Esophagus (tissue), 2 donors: ENCODE measurements around the gene SCTR. TPM values are rescaled to one million over a fixed set of nuclear protein-coding genes. Genes with fewer than 3 reads are reported as not detected.

Source experiments
- H3K27ac ChIP-seq, 2 donors: one replicate each; pipeline ENCODE4 v1.5.1; 2013; ENCODE audit warnings: low read depth in 2 of 2, mild to moderate bottlenecking in 2 of 2, inconsistent platforms in 1 of 2, low read length in 1 of 2, moderate library complexity in 1 of 2
- H3K27me3 ChIP-seq, 2 donors: one replicate each; pipeline ENCODE4 v1.6.1; 2013; ENCODE audit warnings: low read length in 2 of 2, control low read depth in 1 of 2, mild to moderate bottlenecking in 1 of 2; ENCODE audit not compliant: insufficient read depth in 2 of 2, control insufficient read depth in 1 of 2
- H3K36me3 ChIP-seq, 2 donors: one replicate each; pipeline ENCODE4 v1.6.1; 2013; ENCODE audit warnings: low read length in 1 of 2; ENCODE audit not compliant: control insufficient read depth in 2 of 2, insufficient read depth in 2 of 2
- H3K4me1 ChIP-seq, 2 donors: one replicate each; pipeline ENCODE4 v1.6.1; 2013; ENCODE audit warnings: low read length in 1 of 2; ENCODE audit not compliant: control insufficient read depth in 2 of 2, insufficient read depth in 2 of 2
- H3K4me3 ChIP-seq, 2 donors: one replicate each; pipeline ENCODE4 v1.5.1; 2013; ENCODE audit warnings: low read length in 2 of 2, mild to moderate bottlenecking in 2 of 2, low read depth in 1 of 2, moderate library complexity in 1 of 2
- H3K9me3 ChIP-seq, 2 donors: one replicate each; pipeline ENCODE4 v1.6.1; 2013; ENCODE audit warnings: mild to moderate bottlenecking in 2 of 2, low read depth in 1 of 2, low read length in 1 of 2, moderate library complexity in 1 of 2; ENCODE audit not compliant: control insufficient read depth in 2 of 2, insufficient read depth in 1 of 2
- WGBS, 2 donors: extraction: QIAGEN DNeasy Blood & Tissue Kit; methylation state at CpG; one replicate each; pipeline ENCODE4 v1.1.7; 2013; 5-methylcytosine and 5-hydroxymethylcytosine counted together
- polyA plus RNA-seq, 2 donors: library from polyadenylated mRNA; stranded (reverse); fragments of 200-250 nt; gene quantifications; one replicate each; pipeline ENCODE4 v1.2.3, GENCODE V29; 2013
- donor health status: healthy with polysubstance abuse.
- donor health status: Bipolar disorder and iron deficiency.

SCTR gene
- polyA plus RNA-seq, 2 donors, result 0.13 to 0.26 TPM

DNA sequence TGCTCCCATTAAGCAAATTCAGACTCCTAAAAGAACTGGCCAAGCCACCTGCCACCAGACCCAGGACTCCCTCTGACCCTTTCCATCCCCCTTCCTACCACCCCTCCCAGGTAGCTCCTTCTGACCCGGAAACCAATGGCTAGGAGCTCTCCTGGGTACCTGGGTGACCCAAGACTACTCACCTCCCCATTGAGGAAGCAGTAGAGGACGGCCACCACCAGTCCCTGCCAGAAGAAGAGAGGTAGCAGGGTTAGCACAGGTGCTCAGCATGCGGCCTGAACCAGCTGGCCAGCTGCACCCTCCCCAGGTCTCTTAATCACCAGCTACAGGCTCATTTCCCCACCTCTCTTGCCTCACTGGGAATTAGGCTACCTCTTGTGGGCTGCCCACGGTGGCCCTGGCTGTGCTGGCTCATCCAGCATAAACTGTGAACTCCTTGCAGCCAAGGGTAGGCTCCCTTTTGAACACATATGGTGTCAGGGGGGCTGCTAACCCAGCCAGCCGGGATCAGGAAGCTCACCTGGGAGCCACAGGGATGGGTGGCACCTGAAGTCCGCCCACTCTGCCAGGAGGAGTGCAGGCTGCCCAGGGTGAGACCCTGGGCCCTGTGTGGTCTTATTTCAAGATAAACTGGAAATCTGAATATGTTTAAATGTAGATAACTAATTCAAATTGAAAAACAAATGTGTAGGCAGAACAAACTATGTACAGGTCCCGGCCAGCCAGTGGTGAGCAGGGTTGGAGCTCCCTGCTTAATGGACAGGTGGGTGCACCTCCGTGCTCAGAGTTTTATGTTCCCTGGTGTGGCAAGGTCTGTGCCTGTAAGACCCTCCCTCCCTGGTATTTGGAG lies 82.7 kb downstream of the SCTR start:
- Histone ChIP-seq H3K4me3 (no peak overlapping the region), H3K27me3 (no peaks in the 10 kb centered on the region), H3K9me3 (no peaks in the 10 kb centered on the region), H3K4me1 (no peaks in the 10 kb centered on the region), H3K36me3 (no peaks in the 10 kb centered on the region), H3K27ac (no peak overlapping the region)
- 77 to 83% methylated on average over 8 of the region's 8 CpGs for WGBS, 2 donors

DNA sequence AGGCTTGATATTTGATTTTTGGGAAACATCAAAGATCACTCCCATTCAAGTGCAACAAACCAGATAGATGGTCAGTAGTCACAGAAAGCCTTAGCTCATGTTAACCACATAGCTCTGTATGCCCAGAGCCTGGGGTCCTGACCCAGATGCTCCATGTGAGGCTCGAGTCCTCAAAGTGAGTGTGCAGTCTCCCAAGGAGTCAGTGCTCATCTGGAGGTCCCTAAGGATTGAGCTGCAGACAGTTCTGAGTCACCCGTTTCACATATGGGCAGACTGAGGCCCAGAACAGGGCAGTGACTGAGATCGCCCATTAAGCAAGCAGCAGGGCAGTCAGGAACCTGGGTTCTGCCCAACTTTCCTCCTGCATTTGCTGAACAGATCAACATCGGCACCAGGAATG lies 83.4 kb downstream of the SCTR start:
- no peaks in the 10 kb centered on the region for H3K27me3 ChIP-seq
- H3K9me3 ChIP-seq, result no peaks in the 10 kb centered on the region
- H3K4me1 ChIP-seq, result no peaks in the 10 kb centered on the region
- no peak overlapping the region for H3K4me3 ChIP-seq
- no peak overlapping the region for H3K27ac ChIP-seq
- H3K36me3 ChIP-seq, result no peaks in the 10 kb centered on the region
- 72 to 85% methylated on average over 4 of the region's 4 CpGs for WGBS, 2 donors

GRCh38 chr2:119440501-119440870 lies 83.8 kb downstream of the SCTR start:
- Histone ChIP-seq H3K36me3 (no peaks in the 10 kb centered on the region), H3K27ac (no peak overlapping the region), H3K4me3 (no peak overlapping the region), H3K27me3 (no peaks in the 10 kb centered on the region), H3K4me1 (no peaks in the 10 kb centered on the region), H3K9me3 (no peaks in the 10 kb centered on the region)
- WGBS, 2 donors, result 57 to 63% methylated on average over 1 of the region's 1 CpG

DNA sequence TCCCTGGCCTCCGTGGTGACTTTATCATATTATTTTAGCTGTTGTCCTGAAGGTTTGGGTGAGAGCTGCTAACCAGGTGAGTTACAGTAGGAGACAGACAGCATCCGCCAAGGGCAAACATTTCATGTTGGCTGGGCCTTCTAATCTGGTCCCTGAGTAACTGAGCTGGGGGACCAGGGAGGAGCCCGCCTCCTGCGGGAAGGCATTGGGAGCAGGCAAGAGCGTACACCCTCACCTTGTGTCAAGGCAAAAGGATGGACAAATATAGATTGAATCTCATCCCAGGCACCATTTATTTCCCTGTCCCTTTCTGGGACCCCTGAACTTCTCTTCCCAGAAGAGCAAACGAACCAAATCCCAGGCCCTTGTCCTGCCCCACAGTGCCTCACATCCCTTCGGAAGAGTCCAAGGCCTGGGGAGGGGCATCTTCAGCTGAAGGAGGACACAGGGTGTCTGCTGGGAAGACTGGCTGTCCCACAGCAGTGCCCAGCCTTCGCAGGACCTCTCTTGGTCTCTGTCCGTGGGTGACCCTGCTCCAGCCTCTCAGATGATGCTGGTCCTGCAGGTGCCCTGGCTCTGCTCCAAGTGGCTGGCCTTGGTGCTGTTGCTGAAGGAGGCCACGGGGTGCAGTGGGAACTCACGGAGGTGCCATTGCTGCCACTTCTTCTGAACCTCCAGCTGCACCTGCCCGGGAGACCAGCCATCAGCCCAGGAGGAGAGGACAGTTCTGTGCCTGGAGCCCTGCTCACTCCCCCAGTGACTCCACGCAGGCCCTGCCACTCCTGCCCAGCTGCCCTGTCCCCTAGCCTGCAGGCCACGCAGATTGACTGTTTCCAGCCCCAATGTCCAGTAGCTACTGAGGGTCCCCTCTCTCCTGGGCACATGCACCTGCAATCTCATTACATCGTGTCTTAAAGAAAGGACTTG lies 84.4 kb downstream of the SCTR start:
- H3K36me3 ChIP-seq, result no peaks in the 10 kb centered on the region
- 68 to 85% methylated on average over 15 of the region's 15 CpGs for WGBS, 2 donors
- no peaks in the 10 kb centered on the region for H3K9me3 ChIP-seq
- H3K4me3 ChIP-seq, result no peak overlapping the region
- H3K27ac ChIP-seq, result no peak overlapping the region
- H3K27me3 ChIP-seq, result no peaks in the 10 kb centered on the region
- no peaks in the 10 kb centered on the region for H3K4me1 ChIP-seq

DNA sequence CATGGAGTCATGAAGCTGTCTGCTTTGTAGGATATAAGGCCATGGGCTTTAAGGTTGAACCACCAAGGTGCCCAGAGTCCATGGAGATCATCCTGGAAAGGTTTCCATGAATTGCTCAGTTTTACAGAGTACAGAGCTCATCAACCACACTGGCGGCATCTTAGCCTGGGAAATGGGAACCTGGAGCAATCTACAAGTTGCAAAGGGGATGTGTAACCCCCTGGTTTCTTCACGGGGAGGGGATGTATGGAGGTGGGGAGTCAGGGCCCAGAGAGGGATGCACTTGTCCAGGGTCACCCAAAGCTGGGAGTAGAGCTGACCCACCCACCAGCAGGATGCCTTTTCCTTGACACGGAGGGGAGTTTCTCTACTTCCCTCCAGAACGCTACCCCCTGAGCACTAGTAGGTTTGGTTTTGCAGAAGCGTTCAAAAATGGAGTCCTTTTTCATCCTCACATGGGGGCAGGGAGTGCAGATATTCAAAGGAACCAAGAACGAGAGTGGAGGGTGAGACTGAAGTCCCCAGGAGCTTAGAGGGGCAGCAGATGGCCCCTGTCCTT lies 85.5 kb downstream of the SCTR start:
- no peaks in the 10 kb centered on the region for H3K36me3 ChIP-seq
- no peaks in the 10 kb centered on the region for H3K4me1 ChIP-seq
- H3K4me3 ChIP-seq, result no peak overlapping the region
- no peaks in the 10 kb centered on the region for H3K9me3 ChIP-seq
- no peak overlapping the region for H3K27ac ChIP-seq
- WGBS, 2 donors, result 90 to 92% methylated on average over 6 of the region's 6 CpGs
- H3K27me3 ChIP-seq, result no peaks in the 10 kb centered on the region

DNA sequence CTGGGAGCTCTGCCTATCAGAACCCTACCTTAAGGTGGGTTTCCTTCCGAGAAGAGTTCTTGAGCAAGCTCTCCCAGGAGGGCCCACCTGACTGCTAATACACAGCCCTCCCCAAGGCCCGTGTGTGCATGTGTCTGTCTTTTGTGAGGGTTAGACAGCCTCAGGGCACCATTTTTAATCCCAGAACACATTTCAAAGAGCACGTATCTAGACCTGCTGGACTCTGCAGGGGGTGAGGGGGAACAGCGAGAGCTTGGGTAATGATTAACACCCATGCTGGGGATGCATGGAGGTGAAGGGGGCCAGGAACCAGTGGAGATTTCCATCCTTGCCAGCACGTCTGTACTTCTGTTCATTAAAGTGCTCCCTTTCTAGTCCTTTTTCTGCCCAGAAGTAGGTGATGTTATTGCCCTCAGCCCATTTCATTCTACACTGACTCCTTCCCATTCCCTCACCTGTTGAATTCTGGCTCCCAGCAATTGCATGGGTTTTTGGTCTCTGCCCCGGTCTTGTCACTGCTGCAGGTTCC lies 86.1 kb downstream of the SCTR start:
- H3K4me1 ChIP-seq, result peaks cover 0 to 1% of the 10 kb centered on the region in 2 donors
- no peak overlapping the region for H3K27ac ChIP-seq
- no peaks in the 10 kb centered on the region for H3K27me3 ChIP-seq
- H3K36me3 ChIP-seq, result no peaks in the 10 kb centered on the region
- 70 to 75% methylated on average over 6 of the region's 6 CpGs for WGBS, 2 donors
- H3K4me3 ChIP-seq, result no peak overlapping the region
- H3K9me3 ChIP-seq, result no peaks in the 10 kb centered on the region

- no peaks in the 10 kb centered on the region for H3K36me3 ChIP-seq
- no peak overlapping the region for H3K27ac ChIP-seq
- no peaks in the 10 kb centered on the region for H3K9me3 ChIP-seq
- no peaks in the 10 kb centered on the region for H3K27me3 ChIP-seq
- 92 to 95% methylated on average over 22 of the region's 22 CpGs for WGBS, 2 donors
- no peak overlapping the region for H3K4me3 ChIP-seq
- H3K4me1 ChIP-seq, result peaks cover 0 to 3% of the 10 kb centered on the region in 2 donors
Observed at GRCh38 chr2:119436993-119437772, 87.1 kb downstream of the SCTR start.

DNA sequence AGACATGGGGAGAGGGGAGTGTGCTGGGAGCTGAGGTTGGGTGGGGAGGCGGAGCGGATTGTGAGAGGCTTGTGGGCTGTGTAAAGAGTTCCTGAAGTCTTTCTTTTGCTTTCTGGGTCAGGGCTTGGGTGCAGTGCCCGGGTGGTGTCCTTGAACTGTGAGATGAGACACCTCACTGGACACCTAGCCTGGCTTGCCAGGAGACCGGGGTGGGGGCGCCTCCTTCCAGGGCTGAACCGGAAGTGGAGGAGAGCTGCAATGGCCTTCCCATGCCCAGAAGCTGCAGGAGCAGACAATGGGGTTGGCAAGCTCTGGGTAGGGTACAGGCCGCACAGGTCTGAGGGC lies 88.4 kb downstream of the SCTR start:
- Histone ChIP-seq H3K4me1 (peaks cover 2 to 7% of the 10 kb centered on the region in 2 donors), H3K27ac (no peak overlapping the region), H3K4me3 (no peak overlapping the region), H3K9me3 (no peaks in the 10 kb centered on the region), H3K36me3 (no peaks in the 10 kb centered on the region), H3K27me3 (no peaks in the 10 kb centered on the region)
- 69 to 88% methylated on average over 7 of the region's 7 CpGs for WGBS, 2 donors
